GM18867 (cell line): Measurements from ENCODE around the gene NOC2L.
A peak's percentile ranks its signal among the peaks of the same experiment; 100 is the strongest.

Source experiments
- ATAC-seq: cut with Tn5 transposase; IDR thresholded peaks from one replicate; pipeline ENCODE4 v1.9.1; 2021; ENCODE audit warnings: mild to moderate bottlenecking, moderate library complexity; ENCODE audit not compliant: unreplicated experiment

NOC2L gene

GRCh38 chr1:975896-976683 is 17.0 kb upstream of the NOC2L start:
- ATAC-seq: peak; percentile 55

DNA sequence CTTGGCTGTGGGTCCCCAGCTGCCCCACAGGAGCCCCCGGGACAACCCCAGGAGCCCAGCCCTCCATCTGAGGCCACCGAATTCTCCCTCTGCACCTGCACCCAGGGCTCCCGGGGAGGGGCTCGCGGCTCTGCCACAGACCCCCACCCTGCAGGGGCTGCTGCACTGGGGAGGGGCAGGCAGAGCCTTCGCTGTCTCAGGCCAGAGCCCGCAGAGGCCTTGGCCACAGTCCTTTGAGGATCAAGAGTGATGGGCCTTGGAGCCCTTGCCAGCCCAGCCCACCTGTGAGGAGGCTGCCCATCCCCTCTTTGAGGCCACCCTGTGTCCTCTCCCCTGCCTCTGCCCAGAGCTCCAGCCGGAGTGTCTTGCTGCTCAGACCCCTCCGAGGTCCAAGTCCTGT is 16.3 kb upstream of the NOC2L start:
- no peak for ATAC-seq

DNA sequence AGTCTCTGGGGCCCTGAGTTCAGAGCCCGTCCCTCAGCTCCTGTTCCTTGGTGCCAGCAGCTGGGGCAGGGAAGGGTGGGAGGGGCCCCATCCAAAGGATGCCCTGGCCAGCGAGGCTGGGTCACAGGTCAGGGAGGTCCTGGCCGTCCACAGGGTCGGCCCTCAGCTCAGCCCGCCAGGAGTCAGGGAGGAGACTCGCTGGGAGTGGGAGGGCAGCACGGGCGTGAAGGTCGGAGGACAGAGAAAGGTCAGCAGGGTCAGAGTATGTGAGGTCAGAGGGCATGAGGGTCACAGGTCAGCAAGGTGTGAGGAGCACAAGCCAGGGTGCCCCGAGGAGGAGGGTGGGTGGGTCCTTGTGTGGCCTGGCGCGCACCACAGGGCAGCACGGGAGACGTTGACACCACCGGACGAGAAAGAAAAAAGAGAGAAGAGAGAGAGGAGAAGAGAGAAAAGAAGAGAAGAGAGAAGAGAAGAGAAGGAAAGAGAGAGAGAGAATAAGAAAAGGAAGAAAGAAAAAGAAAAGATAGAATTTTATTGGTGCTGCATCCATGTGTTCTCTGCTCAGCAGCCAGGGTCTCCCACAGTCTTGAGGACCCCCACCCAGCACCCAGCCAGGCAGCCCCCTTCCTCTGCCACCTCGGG is 15.8 kb upstream of the NOC2L start:
- ATAC-seq: no peak

- no peak for ATAC-seq
These were observed 15.2 kb upstream of the NOC2L start for GRCh38 chr1:974293-974640.

GRCh38 chr1:973459-974292 is 14.6 kb upstream of the NOC2L start:
- no peak for ATAC-seq

- no peak for ATAC-seq
These were observed 13.8 kb upstream of the NOC2L start for GRCh38 chr1:972726-973458.

- ATAC-seq: no peak
These were observed 12.9 kb upstream of the NOC2L start for GRCh38 chr1:971751-972506.

DNA sequence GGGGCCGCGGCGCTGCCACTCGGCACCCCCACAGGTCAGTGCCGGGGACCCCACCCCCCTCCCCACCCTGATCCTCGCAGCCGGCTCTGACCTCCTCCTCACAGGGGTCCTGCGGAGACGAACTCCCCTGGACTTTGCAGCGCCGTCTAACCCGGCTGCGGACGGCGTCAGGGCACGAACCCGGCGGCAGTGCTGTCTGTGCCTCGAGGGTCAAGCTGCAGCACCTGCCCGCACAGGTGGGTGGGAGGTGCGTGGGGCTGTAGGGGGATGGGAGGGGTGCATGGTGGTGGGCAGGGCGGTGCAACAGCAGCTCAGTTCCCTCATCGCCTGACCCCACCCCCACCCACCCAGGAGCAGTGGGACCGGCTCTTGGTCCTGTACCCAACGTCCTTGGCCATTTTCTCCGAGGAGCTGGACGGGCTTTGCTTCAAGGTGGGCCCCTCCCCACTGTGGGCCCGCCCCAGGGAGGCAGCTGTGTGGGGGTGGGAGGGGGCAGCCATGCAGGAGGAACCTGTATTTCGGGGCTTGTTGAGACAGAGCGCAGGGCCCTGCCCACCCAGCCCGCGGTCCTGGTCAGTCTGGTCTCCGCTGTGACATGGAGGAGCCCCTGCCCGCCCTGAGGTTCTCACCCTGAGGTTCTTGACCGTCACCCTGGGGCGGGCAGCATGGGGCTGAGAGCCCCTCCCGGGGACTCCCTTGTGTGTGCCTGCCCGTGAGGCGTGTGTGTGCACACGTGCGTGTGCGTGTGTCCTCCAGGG is 12.1 kb upstream of the NOC2L start:
- no peak for ATAC-seq

DNA sequence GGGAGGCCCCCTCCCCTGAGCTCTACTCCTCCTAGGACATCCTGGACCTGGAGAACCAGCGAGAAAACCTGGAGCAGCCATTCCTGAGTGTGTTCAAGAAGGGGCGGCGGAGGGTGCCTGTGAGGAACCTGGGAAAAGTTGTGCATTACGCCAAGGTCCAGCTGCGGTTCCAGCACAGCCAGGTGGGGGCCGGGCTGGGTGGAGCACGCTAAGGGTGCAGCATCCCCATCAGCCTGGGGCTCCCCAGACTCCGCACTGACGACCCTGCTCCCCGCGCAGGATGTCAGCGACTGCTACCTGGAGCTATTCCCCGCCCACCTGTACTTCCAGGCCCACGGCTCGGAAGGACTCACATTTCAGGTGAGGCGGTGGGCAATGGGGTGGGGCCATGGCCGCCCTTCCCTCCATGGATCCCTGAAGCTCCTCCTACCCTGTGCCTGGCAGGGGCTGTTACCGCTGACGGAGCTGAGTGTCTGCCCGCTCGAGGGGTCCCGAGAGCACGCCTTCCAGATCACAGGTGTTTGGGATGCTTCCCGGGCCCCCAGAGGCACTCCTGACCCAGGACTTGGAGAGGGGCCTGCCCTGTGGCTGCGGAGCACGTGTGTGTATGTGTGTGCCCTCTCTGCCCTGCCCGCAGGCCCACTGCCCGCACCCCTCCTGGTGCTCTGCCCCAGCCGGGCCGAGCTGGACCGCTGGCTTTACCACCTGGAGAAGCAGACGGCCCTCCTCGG is 11.4 kb upstream of the NOC2L start:
- no peak for ATAC-seq

- ATAC-seq: no peak
These were observed 10.3 kb upstream of the NOC2L start for GRCh38 chr1:969260-969855.

DNA sequence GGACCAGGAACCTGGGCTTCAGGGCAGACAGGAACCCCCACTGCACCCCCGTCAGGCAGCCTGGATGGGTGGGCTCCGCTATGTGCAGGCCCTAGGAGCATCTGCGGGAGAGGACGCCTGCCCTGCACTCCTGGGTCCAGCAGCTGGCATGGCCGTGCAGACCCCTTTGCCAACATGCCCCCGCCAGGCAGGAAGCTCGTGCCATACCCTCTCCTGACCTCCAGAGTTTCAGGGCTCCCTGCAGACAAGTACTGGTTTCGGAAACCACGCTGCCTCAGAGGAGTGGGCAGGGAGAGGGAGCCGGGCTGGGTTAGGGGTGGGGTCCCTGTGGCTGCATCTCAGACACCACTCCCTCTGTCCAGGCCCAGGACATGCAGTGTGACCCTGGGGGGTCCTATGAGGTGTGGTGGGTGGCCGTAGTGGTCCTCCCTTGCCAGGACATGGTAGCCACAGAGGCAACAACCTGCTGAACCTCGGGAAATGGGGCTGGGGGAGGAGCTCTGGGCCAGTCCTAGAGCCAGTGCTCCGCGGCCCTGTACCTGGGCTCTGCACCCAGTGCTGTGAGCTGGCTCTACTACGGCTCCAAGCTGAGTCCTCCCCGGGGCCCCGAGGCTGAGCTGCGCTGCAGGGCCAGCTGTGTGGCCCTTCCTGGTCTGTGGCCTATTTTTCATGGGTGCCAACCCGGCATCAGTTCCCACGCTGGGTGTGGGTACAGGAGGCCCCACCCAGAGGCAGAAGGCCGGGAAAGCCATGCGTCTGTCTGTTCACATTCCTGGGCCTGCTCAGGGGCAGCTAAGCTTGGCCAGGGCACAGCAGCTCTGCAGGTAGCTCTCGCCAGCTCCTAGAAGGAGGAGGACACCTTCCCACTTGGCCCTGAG is 8.6 kb upstream of the NOC2L start:
- ATAC-seq: no peak

DNA sequence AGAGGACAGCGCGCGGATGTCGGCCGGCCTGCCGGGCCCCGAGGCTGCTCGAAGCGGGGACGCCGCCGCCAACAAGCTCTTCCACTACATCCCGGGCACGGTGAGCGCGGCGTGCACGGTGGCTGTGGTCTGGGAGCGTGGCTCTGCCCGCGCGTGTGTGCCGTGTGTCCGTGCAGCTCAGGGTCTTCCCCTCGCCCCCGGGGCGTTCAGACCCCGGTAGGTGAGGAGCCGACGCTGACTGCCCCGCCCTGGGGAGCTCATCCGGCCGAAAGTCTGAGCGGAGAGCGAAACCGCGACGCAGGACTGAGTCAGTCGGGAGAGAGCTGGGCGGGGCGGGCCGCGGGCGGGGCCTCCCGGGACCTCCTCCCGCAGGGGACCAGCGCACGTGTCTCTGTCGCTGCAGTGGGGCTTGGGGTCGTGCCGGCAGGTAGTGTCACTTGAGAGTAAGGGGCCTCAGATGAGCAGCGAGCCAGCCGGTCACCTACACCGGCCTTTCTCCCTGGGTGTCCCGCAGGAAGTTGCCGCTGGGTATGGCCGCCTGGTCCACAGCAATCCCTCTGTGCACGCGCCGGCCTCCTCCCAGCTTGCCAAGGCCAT is 7.7 kb upstream of the NOC2L start:
- peak; percentile 44 for ATAC-seq

DNA sequence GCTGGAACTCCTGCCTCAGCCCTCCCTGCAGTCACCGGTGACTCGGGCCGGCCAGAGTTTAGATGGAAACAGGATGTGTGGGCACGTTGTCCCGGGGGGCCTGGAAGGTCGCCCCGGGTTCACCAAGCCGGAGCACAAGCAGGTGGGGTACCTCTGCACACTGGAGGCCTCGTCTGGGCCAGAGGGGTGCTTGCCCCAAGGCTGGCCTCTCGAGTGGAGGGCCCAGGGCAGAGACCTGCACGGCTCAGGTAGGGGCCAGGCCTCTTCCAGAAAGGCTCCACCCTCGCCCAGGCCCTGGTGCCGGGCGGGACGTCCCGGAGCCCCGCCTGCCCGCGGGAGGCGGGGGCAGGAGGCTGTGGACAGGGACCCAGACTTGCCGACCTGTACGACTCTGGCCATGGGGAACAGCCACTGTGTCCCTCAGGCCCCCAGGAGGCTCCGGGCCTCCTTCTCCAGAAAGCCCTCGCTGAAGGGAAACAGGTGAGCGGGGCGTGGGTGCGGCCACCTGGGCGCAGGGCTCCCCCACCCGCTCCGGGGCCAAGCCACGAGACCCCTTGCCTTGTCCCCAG is 7.2 kb upstream of the NOC2L start, which contains the start of gene PLEKHN1:
Gene PLEKHN1, plus strand, starts transcription at position 348 of the 569 bp plus-strand sequence. Its CDS starts 50 bp downstream, at position 398.
- ATAC-seq: peak; percentile 32

GRCh38 chr1:965526-966134 is 6.6 kb upstream of the NOC2L start:
- ATAC-seq: no peak

DNA sequence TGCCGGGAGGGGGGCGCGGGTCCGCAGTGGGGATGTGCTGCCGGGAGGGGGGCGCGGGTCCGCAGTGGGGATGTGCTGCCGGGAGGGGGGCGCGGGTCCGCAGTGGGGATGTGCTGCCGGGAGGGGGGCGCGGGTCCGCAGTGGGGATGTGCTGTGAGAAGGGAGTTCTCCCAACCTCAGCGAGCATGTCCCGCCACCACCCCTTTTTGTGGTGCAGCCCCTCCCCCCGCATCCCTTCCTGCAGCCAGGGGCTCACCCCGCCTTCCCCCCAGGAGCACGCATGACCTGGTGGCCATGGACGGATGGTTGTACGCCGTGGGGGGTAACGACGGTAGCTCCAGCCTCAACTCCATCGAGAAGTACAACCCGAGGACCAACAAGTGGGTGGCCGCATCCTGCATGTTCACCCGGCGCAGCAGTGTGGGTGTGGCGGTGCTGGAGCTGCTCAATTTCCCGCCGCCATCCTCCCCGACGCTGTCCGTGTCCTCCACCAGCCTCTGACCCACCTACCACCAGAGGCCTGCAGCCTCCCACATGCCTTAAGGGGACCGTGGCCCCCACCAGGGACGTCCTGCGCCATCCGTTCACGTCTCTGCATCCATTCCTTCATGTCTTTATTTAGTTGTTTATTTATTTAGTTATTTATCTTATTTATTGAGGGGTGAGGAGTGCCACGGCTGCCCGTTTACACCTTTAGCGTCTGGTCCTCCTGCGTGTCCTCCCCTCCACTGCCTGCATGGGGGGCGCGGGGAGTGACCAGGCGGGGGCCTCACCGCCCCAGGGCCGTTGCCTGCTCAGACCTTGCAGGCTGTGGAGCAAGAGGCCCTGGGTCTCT is 5.9 kb upstream of the NOC2L start:
- no peak for ATAC-seq
